C4-2B (cell line): ENCODE data around the gene FLRT1.

ENCODE experiments used
- H3K27ac ChIP-seq: fragments of 450-650 bp; 2 replicates; pipeline ENCODE4 v1.5.1; 2017
- CTCF ChIP-seq: fragments of 450-650 bp; conservative IDR thresholded peaks from 2 replicates; pipeline ENCODE4 v1.5.1; 2017; ENCODE audit warnings: mild to moderate bottlenecking
- ZFX ChIP-seq: fragments of 450-650 bp; IDR thresholded peaks from 2 replicates; pipeline ENCODE4 v1.6.1; 2017

Gene FLRT1

GRCh38 chr11:64072403-64072802, 36.7 kb downstream of the FLRT1 start:
- TF ChIP-seq ZFX (no peak), CTCF (no peak)
- no peak overlapping the region for H3K27ac ChIP-seq

GRCh38 chr11:64072871-64073270, 37.1 kb downstream of the FLRT1 start:
- TF ChIP-seq CTCF, result no peak
- TF ChIP-seq ZFX, result no peak
- no peak overlapping the region for H3K27ac ChIP-seq

GRCh38 chr11:64073542-64073941, 37.8 kb downstream of the FLRT1 start:
- no peak overlapping the region for H3K27ac ChIP-seq
- TF ChIP-seq CTCF, result no peak
- TF ChIP-seq ZFX, result no peak

- H3K27ac ChIP-seq, result no peak overlapping the region
- TF ChIP-seq CTCF (no peak), ZFX (no peak)
Observed at GRCh38 chr11:64074239-64074638, 38.5 kb downstream of the FLRT1 start.

- no peak for TF ChIP-seq ZFX
- no peak for TF ChIP-seq CTCF
- H3K27ac ChIP-seq, result no peak overlapping the region
Observed at GRCh38 chr11:64076758-64077157, 41.0 kb downstream of the FLRT1 start.

GRCh38 chr11:64077607-64078006, 41.9 kb downstream of the FLRT1 start:
- H3K27ac ChIP-seq, result no peak overlapping the region
- no peak for TF ChIP-seq CTCF
- TF ChIP-seq ZFX, result no peak

- H3K27ac ChIP-seq, result no peak overlapping the region
- TF ChIP-seq ZFX (no peak), CTCF (no peak)
Observed at GRCh38 chr11:64078284-64078683, 42.6 kb downstream of the FLRT1 start.
